HEK293 (cell line): ENCODE data around the gene KICS2.

Experiments used
- CTCF ChIA-PET: fragments of 350-600 bp; formaldehyde crosslinking; extraction: SDS; loops from one replicate; lab custom pipeline; 2021; ENCODE audit warnings: antibody characterized with exemption; lab: Yijun Ruan, JAX
- POLR2A ChIA-PET: fragments of 300-600 bp; formaldehyde crosslinking; extraction: SDS; loops from one replicate; lab custom pipeline; 2020; ENCODE audit warnings: antibody characterized with exemption, inconsistent platforms; lab: Yijun Ruan, JAX
- H3K27ac ChIP-seq: fragments of 200-500 bp; sonication (Bioruptor generic); 2 replicates; pipeline ENCODE4 v1.5.1; 2014; ENCODE audit warnings: low read depth, low read length, control low read depth, inconsistent platforms; ENCODE audit errors: extremely low read depth
- H3K36me3 ChIP-seq, 2 experiments: fragments of 200-500 bp in 1 of 2; sonication (Bioruptor generic) in 1 of 2; 1 replicate in 1 of 2; 2 replicates in 1 of 2; pipeline ENCODE4 v1.5.1; 2014 to 2017; ENCODE audit warnings: inconsistent platforms in 2 of 2, low read length in 2 of 2; ENCODE audit not compliant: control insufficient read depth in 2 of 2, insufficient read depth in 1 of 2
- H3K4me1 ChIP-seq: fragments of 200-500 bp; sonication (Bioruptor generic); 2 replicates; pipeline ENCODE4 v1.5.1; 2014; ENCODE audit warnings: mild to moderate bottlenecking, low read length, inconsistent platforms; ENCODE audit not compliant: control insufficient read depth, insufficient read depth
- H3K4me3 ChIP-seq: 2 replicates; pipeline ENCODE4 v1.5.1; 2011; ENCODE audit warnings: low read depth, mild to moderate bottlenecking, control low read depth, low read length, moderate library complexity
- H3K9me3 ChIP-seq: fragments of 200-500 bp; sonication (Bioruptor generic); 2 replicates; pipeline ENCODE4 v1.5.1; 2014; ENCODE audit warnings: low read depth, low read length, inconsistent platforms; ENCODE audit not compliant: control insufficient read depth, insufficient read depth
- GLI2 ChIP-seq: fragments of 450-650 bp; formaldehyde crosslinking; IDR thresholded peaks from 2 replicates; pipeline ENCODE4; 2017; ENCODE audit warnings: missing biosample characterization, missing genetic modification characterization, low read depth, borderline replicate concordance
- HOXD13 ChIP-seq: sonication (generic); formaldehyde crosslinking; IDR thresholded peaks from 2 replicates; pipeline ENCODE4 v1.8.0; 2022; ENCODE audit warnings: missing genetic modification reagents, borderline replicate concordance
- SP2 ChIP-seq: fragments of 450-650 bp; formaldehyde crosslinking; IDR thresholded peaks from 2 replicates; pipeline ENCODE4 v1.5.1; 2016; ENCODE audit warnings: missing biosample characterization, missing genetic modification characterization
- YY2 ChIP-seq: fragments of 450-650 bp; formaldehyde crosslinking; IDR thresholded peaks from 2 replicates; pipeline ENCODE4 v1.5.1; 2016; ENCODE audit warnings: missing biosample characterization, missing genetic modification characterization
- ZIC2 ChIP-seq: fragments of 450-650 bp; formaldehyde crosslinking; IDR thresholded peaks from 2 replicates; pipeline ENCODE4 v1.5.1; 2016; ENCODE audit warnings: missing biosample characterization, missing genetic modification characterization
- ZNF138 ChIP-seq: fragments of 450-650 bp; formaldehyde crosslinking; IDR thresholded peaks from 2 replicates; pipeline ENCODE4 v1.5.1; 2016; ENCODE audit warnings: missing biosample characterization, missing genetic modification characterization, borderline replicate concordance
- ZNF221 ChIP-seq: fragments of 450-650 bp; formaldehyde crosslinking; IDR thresholded peaks from 2 replicates; pipeline ENCODE4 v1.5.1; 2017; ENCODE audit warnings: missing biosample characterization, missing genetic modification characterization, borderline replicate concordance
- ZNF223 ChIP-seq: fragments of 450-650 bp; formaldehyde crosslinking; IDR thresholded peaks from 2 replicates; pipeline ENCODE4 v1.5.1; 2016; ENCODE audit warnings: missing biosample characterization, missing genetic modification characterization
- ZNF350 ChIP-seq: fragments of 450-650 bp; formaldehyde crosslinking; IDR thresholded peaks from 2 replicates; pipeline ENCODE4 v1.5.0; 2017; ENCODE audit warnings: missing biosample characterization, mild to moderate bottlenecking, missing genetic modification characterization
- ZNF544 ChIP-seq: fragments of 450-650 bp; formaldehyde crosslinking; IDR thresholded peaks from 2 replicates; pipeline ENCODE4 v1.5.0; 2017; ENCODE audit warnings: missing biosample characterization, missing genetic modification characterization
- ZNF555 ChIP-seq: fragments of 450-650 bp; formaldehyde crosslinking; conservative IDR thresholded peaks from 2 replicates; pipeline ENCODE4 v1.5.1; 2017; ENCODE audit warnings: missing biosample characterization, mild to moderate bottlenecking, missing genetic modification characterization, inconsistent platforms
- ZNF610 ChIP-seq: fragments of 450-650 bp; formaldehyde crosslinking; IDR thresholded peaks from 2 replicates; pipeline ENCODE4 v1.5.1; 2016; ENCODE audit warnings: missing biosample characterization, missing genetic modification characterization, borderline replicate concordance
- ZNF621 ChIP-seq: fragments of 450-650 bp; formaldehyde crosslinking; IDR thresholded peaks from 2 replicates; pipeline ENCODE4 v1.5.1; 2017; ENCODE audit warnings: missing biosample characterization, missing genetic modification characterization
- ZNF629 ChIP-seq: fragments of 450-650 bp; formaldehyde crosslinking; IDR thresholded peaks from 2 replicates; pipeline ENCODE4 v1.5.1; 2017; ENCODE audit warnings: missing biosample characterization, missing genetic modification characterization
- ZNF677 ChIP-seq: fragments of 450-650 bp; IDR thresholded peaks from 2 replicates; pipeline ENCODE4 v1.5.0; 2018; ENCODE audit warnings: missing biosample characterization, mild to moderate bottlenecking, missing genetic modification characterization, moderate library complexity
- ZNF701 ChIP-seq: fragments of 450-650 bp; formaldehyde crosslinking; IDR thresholded peaks from 2 replicates; pipeline ENCODE4 v1.5.1; 2016; ENCODE audit warnings: missing biosample characterization, missing genetic modification characterization
- ZNF747 ChIP-seq: fragments of 450-650 bp; formaldehyde crosslinking; IDR thresholded peaks from 2 replicates; pipeline ENCODE4 v1.5.1; 2016; ENCODE audit warnings: missing biosample characterization, missing genetic modification characterization
- ZNF776 ChIP-seq: fragments of 450-650 bp; formaldehyde crosslinking; IDR thresholded peaks from 2 replicates; pipeline ENCODE4 v1.5.0; 2017; ENCODE audit warnings: missing biosample characterization, missing genetic modification characterization, borderline replicate concordance
- ZSCAN16 ChIP-seq: fragments of 450-650 bp; formaldehyde crosslinking; IDR thresholded peaks from 2 replicates; pipeline ENCODE4 v1.5.1; 2016; ENCODE audit warnings: missing biosample characterization, missing genetic modification characterization
- TF ChIP-seq, protein P1 (sequence below): fragments of 450-650 bp; formaldehyde crosslinking; IDR thresholded peaks from 2 replicates; pipeline ENCODE4 v1.5.1; 2016; ENCODE audit warnings: missing biosample characterization, missing genetic modification characterization
- TF ChIP-seq, protein P2 (sequence below): IDR thresholded peaks from 2 replicates; pipeline ENCODE4 v1.6.1; 2011; ENCODE audit warnings: mild to moderate bottlenecking, low read depth, low read length, borderline replicate concordance
- TF ChIP-seq, protein P3 (sequence below): fragments of 450-650 bp; IDR thresholded peaks from 2 replicates; pipeline ENCODE4 v1.5.1; 2018; ENCODE audit warnings: missing biosample characterization, mild to moderate bottlenecking, missing genetic modification characterization
- TF ChIP-seq, protein P4 (sequence below): fragments of 450-650 bp; formaldehyde crosslinking; IDR thresholded peaks from 2 replicates; pipeline ENCODE4 v1.5.1; 2016; ENCODE audit warnings: missing biosample characterization, missing genetic modification characterization
- TF ChIP-seq, protein P5 (sequence below): fragments of 450-650 bp; formaldehyde crosslinking; IDR thresholded peaks from 2 replicates; pipeline ENCODE4 v1.5.1; 2016; ENCODE audit warnings: missing biosample characterization, missing genetic modification characterization

The KICS2 gene

DNA sequence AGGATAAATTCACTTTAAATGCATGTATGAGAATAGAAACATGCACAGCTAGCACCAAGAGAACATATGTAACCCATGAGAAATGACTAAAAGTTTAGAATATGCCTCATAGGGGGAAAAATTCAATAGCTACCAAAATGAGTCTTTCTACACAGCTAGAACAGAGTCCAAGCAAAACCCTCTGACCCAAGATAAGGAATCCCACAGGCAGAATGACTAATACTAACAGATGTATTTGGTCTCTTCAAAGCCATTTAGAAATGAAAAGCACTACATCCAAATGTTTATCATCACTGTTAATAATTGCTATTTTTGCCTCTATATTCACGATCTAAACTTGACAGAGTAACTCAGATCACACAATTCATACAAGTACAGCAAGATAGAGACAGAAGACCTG, 44.0 kb downstream of the KICS2 start (continued):
- TF ChIP-seq, protein P1, sequence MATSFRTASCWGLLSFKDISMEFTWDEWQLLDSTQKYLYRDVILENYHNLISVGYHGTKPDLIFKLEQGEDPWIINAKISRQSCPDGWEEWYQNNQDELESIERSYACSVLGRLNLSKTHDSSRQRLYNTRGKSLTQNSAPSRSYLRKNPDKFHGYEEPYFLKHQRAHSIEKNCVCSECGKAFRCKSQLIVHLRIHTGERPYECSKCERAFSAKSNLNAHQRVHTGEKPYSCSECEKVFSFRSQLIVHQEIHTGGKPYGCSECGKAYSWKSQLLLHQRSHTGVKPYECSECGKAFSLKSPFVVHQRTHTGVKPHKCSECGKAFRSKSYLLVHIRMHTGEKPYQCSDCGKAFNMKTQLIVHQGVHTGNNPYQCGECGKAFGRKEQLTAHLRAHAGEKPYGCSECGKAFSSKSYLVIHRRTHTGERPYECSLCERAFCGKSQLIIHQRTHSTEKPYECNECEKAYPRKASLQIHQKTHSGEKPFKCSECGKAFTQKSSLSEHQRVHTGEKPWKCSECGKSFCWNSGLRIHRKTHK (tag by site-specific recombination): no peak
- TF ChIP-seq ZNF701 (tag by site-specific recombination) (no peak), ZNF350 (no peak), ZNF677 (tag by site-specific recombination) (no peak), ZSCAN16 (tag by site-specific recombination) (no peak), ZNF221 (tag by site-specific recombination) (no peak)
- TF ChIP-seq, protein P2, sequence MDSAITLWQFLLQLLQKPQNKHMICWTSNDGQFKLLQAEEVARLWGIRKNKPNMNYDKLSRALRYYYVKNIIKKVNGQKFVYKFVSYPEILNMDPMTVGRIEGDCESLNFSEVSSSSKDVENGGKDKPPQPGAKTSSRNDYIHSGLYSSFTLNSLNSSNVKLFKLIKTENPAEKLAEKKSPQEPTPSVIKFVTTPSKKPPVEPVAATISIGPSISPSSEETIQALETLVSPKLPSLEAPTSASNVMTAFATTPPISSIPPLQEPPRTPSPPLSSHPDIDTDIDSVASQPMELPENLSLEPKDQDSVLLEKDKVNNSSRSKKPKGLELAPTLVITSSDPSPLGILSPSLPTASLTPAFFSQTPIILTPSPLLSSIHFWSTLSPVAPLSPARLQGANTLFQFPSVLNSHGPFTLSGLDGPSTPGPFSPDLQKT: no peak

DNA sequence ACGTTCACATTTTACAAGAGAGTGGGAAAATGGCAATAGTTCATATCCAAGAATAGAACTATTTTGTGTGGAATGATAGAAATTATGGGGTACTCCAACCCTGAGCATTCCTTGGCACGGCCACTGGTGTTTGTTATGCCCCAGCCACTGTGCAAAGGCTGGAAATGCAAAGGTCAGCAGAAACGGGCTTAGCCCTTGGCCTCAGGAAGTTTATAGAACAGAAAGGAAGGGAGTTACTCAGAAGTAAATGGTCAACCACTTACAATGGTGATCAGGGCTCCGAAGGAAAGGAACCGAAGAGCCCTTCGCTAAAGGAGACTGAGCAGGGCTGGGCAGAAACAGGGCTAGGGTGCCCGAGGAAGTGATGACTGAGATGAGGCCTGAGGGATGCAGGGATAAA, 45.1 kb downstream of the KICS2 start:
- ChIA-PET CTCF (no interaction called here), POLR2A (no interaction called here)
- no peaks in the 10 kb centered on the region for H3K4me1 ChIP-seq
- no peaks in the 10 kb centered on the region for H3K9me3 ChIP-seq
- H3K4me3 ChIP-seq: no peak overlapping the region
- no peaks in the 10 kb centered on the region for H3K36me3 ChIP-seq
- TF ChIP-seq ZNF223 (tag by site-specific recombination): no peak
- no peak for TF ChIP-seq GLI2 (tag by site-specific recombination)
- TF ChIP-seq SP2 (tag by site-specific recombination): no peak
- TF ChIP-seq, protein P3, sequence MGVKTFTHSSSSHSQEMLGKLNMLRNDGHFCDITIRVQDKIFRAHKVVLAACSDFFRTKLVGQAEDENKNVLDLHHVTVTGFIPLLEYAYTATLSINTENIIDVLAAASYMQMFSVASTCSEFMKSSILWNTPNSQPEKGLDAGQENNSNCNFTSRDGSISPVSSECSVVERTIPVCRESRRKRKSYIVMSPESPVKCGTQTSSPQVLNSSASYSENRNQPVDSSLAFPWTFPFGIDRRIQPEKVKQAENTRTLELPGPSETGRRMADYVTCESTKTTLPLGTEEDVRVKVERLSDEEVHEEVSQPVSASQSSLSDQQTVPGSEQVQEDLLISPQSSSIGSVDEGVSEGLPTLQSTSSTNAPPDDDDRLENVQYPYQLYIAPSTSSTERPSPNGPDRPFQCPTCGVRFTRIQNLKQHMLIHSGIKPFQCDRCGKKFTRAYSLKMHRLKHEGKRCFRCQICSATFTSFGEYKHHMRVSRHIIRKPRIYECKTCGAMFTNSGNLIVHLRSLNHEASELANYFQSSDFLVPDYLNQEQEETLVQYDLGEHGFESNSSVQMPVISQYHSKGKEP (tag by site-specific recombination): no peak
- TF ChIP-seq, protein P4, sequence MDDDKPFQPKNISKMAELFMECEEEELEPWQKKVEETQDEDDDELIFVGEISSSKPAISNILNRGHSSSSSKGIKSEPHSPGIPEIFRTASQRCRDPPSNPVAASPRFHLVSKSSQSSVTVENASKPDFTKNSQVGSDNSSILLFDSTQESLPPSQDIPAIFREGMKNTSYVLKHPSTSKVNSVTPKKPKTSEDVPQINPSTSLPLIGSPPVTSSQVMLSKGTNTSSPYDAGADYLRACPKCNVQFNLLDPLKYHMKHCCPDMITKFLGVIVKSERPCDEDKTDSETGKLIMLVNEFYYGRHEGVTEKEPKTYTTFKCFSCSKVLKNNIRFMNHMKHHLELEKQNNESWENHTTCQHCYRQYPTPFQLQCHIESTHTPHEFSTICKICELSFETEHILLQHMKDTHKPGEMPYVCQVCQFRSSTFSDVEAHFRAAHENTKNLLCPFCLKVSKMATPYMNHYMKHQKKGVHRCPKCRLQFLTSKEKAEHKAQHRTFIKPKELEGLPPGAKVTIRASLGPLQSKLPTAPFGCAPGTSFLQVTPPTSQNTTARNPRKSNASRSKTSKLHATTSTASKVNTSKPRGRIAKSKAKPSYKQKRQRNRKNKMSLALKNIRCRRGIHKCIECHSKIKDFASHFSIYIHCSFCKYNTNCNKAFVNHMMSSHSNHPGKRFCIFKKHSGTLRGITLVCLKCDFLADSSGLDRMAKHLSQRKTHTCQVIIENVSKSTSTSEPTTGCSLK: no peak
- TF ChIP-seq, protein P5, sequence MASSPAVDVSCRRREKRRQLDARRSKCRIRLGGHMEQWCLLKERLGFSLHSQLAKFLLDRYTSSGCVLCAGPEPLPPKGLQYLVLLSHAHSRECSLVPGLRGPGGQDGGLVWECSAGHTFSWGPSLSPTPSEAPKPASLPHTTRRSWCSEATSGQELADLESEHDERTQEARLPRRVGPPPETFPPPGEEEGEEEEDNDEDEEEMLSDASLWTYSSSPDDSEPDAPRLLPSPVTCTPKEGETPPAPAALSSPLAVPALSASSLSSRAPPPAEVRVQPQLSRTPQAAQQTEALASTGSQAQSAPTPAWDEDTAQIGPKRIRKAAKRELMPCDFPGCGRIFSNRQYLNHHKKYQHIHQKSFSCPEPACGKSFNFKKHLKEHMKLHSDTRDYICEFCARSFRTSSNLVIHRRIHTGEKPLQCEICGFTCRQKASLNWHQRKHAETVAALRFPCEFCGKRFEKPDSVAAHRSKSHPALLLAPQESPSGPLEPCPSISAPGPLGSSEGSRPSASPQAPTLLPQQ: no peak
- TF ChIP-seq ZIC2 (tag by site-specific recombination): no peak
- TF ChIP-seq ZNF544 (tag by site-specific recombination): no peak
- TF ChIP-seq ZNF701 (tag by site-specific recombination): no peak
- TF ChIP-seq ZNF555 (tag by site-specific recombination): no peak
- TF ChIP-seq HOXD13 (CRISPR knock-in tag): no peak
- TF ChIP-seq ZNF621: no peak
- TF ChIP-seq ZNF138 (tag by site-specific recombination): no peak
- TF ChIP-seq YY2 (tag by site-specific recombination): no peak
- TF ChIP-seq ZNF776: no peak
- TF ChIP-seq ZNF747 (tag by site-specific recombination): no peak
- TF ChIP-seq ZNF629 (tag by site-specific recombination): no peak
- no peak for TF ChIP-seq ZNF610 (tag by site-specific recombination)
- TF ChIP-seq, all 188 proteins: peak for 0
- H3K27ac ChIP-seq: no peak overlapping the region
